Brain microvascular endothelial cell (primary cell): Measurements from ENCODE around the gene CCR6.

ENCODE experiments used
- DNase-seq: peaks from one replicate; pipeline ENCODE4 v3.0.0-alpha.2; 2020
- H3K27ac ChIP-seq: fragments of 250-450 bp; sonication (Bioruptor Pico); 2 replicates; pipeline ENCODE4 v1.5.1; 2020; ENCODE audit warnings: mild to moderate bottlenecking, moderate library complexity
- H3K27me3 ChIP-seq: fragments of 250-450 bp; sonication (Bioruptor Pico); replicated peaks from 2 replicates; pipeline ENCODE4 v1.5.1; 2020; ENCODE audit warnings: mild to moderate bottlenecking
- H3K36me3 ChIP-seq: fragments of 250-450 bp; sonication (Bioruptor Pico); replicated peaks from 2 replicates; pipeline ENCODE4 v1.5.1; 2020; ENCODE audit warnings: mild to moderate bottlenecking
- H3K4me3 ChIP-seq: 2 replicates; pipeline ENCODE4 v1.5.1; 2011; ENCODE audit warnings: low read depth, mild to moderate bottlenecking, control low read depth, low read length, moderate library complexity
- CTCF ChIP-seq: IDR thresholded peaks from 2 replicates; pipeline ENCODE4 v1.5.1; 2011; ENCODE audit warnings: low read depth, mild to moderate bottlenecking, moderate library complexity, low read length, control low read depth, inconsistent platforms; ENCODE audit errors: missing control alignments
- in situ Hi-C: cut with HindIII; loops from 2 replicates; pipeline ENCODE4 v1.10.0; 2017; ENCODE audit warnings: low sequenced_read_pairs, low pct_ligation_motif_present

The CCR6 gene

GRCh38 chr6:167092672-167093339 lies 30.1 kb upstream of the CCR6 start:
- no peak for DNase-seq
- H3K4me3 ChIP-seq = no peak overlapping the region
- no peak for TF ChIP-seq CTCF
- H3K27me3 ChIP-seq = no peaks in the 10 kb centered on the region
- in situ Hi-C loops = no loop called here
- H3K27ac ChIP-seq = no peak overlapping the region
- H3K36me3 ChIP-seq = no peaks in the 10 kb centered on the region

- Histone ChIP-seq H3K27ac (no peak overlapping the region), H3K36me3 (no peaks in the 10 kb centered on the region), H3K4me3 (no peak overlapping the region), H3K27me3 (no peaks in the 10 kb centered on the region)
- in situ Hi-C loops = no loop called here
- DNase-seq = no peak
- TF ChIP-seq CTCF = no peak
Measured at GRCh38 chr6:167093406-167093921, 29.4 kb upstream of the CCR6 start.

- H3K4me3 ChIP-seq = no peak overlapping the region
- in situ Hi-C loops = no loop called here
- TF ChIP-seq CTCF = no peak
- no peak for DNase-seq
- H3K36me3 ChIP-seq = no peaks in the 10 kb centered on the region
- H3K27ac ChIP-seq = no peak overlapping the region
- H3K27me3 ChIP-seq = no peaks in the 10 kb centered on the region
Measured at GRCh38 chr6:167093922-167094432, 28.9 kb upstream of the CCR6 start.

GRCh38 chr6:167094436-167094819 lies 28.5 kb upstream of the CCR6 start:
- in situ Hi-C loops = no loop called here
- Histone ChIP-seq H3K36me3 (no peaks in the 10 kb centered on the region), H3K27ac (no peak overlapping the region), H3K27me3 (no peaks in the 10 kb centered on the region), H3K4me3 (no peak overlapping the region)
- peak; percentile 5 for DNase-seq
- no peak for TF ChIP-seq CTCF

GRCh38 chr6:167094820-167095637 lies 27.9 kb upstream of the CCR6 start:
- Histone ChIP-seq H3K27me3 (no peaks in the 10 kb centered on the region), H3K4me3 (no peak overlapping the region), H3K36me3 (no peaks in the 10 kb centered on the region), H3K27ac (no peak overlapping the region)
- in situ Hi-C loops = no loop called here
- no peak for DNase-seq
- no peak for TF ChIP-seq CTCF
